HCT116 (cell line): ENCODE measurements around the gene GALNT2. TPM values are rescaled to one million over a fixed set of nuclear protein-coding genes. Genes with fewer than 3 reads are reported as not detected.

ENCODE experiments used
- ATAC-seq: fragments of 200-7000 bp; cut with Tn5 transposase; 2 replicates; pipeline ENCODE4 v1.9.1; 2020; ENCODE audit warnings: mild to moderate bottlenecking, moderate library complexity
- BruUV-seq: library from RNA; stranded (reverse); fragments of 400-500 nt; replicated peaks from 2 replicates; lab custom pipeline; 2021; lab: Mats Ljungman, UMichigan
- CTCF ChIA-PET: fragments of 300-600 bp; sonication (Branson Sonifier 250); formaldehyde crosslinking; loops from one replicate; lab custom pipeline; 2021; ENCODE audit warnings: antibody characterized with exemption; lab: Charles Lee
- POLR2A ChIA-PET: fragments of 300-600, 350-600 bp; sonication (Branson Sonifier 250); formaldehyde crosslinking; loops from one replicate; lab custom pipeline; 2021; ENCODE audit warnings: antibody characterized with exemption; lab: Charles Lee
- RAD21 ChIA-PET, 2 experiments: fragments of 300-600 bp; sonication (Branson Sonifier 250); formaldehyde crosslinking; loops; one replicate each; lab custom pipeline; 2023; ENCODE audit warnings: low total read pairs in 2 of 2; ENCODE audit not compliant: uncharacterized antibody in 2 of 2, unreplicated experiment in 2 of 2, low non-redundant PET in 1 of 2; lab: Charles Lee
- DNase-seq: peaks from one replicate; pipeline ENCODE4 v3.0.0-alpha.2; 2010; ENCODE audit warnings: low read depth, low spot score
- H2AFZ ChIP-seq: fragments of 200-600 bp; shearing (Covaris generic), sonication (generic); 2 replicates; pipeline ENCODE4 v1.6.1; 2017; ENCODE audit warnings: low read depth, mixed run types, mixed read lengths, antibody characterized with exemption, low read length; ENCODE audit not compliant: poor library complexity, severe bottlenecking
- H3K27ac ChIP-seq: 2 replicates; pipeline ENCODE4 v1.5.1; 2012; ENCODE audit warnings: low read depth, low read length
- H3K27me3 ChIP-seq: fragments of 200-600 bp; sonication (generic); 2 replicates; pipeline ENCODE4 v1.6.1; 2016; ENCODE audit warnings: mixed run types, low read length, mixed read lengths; ENCODE audit not compliant: insufficient read depth
- H3K36me3 ChIP-seq, 2 experiments: fragments of 200-500 bp in 1 of 2; fragments of 200-600 bp in 1 of 2; sonication (Bioruptor generic) in 1 of 2; sonication (generic) in 1 of 2; 2 replicates each; pipeline versions ENCODE4 v1.5.1 to v1.6.1; 2014 to 2016; ENCODE audit warnings: low read length in 2 of 2, inconsistent platforms in 1 of 2, mixed read lengths in 1 of 2, mixed run types in 1 of 2; ENCODE audit not compliant: insufficient read depth in 2 of 2, control insufficient read depth in 1 of 2
- H3K4me1 ChIP-seq, 2 experiments: fragments of 200-600 bp in 1 of 2; sonication (generic) in 1 of 2; 2 replicates each; pipeline versions ENCODE4 v1.5.1 to v1.6.1; 2012 to 2017; ENCODE audit warnings: low read length in 2 of 2, inconsistent platforms in 1 of 2, mild to moderate bottlenecking in 1 of 2, mixed read lengths in 1 of 2, mixed run types in 1 of 2, moderate library complexity in 1 of 2; ENCODE audit not compliant: insufficient read depth in 2 of 2, control insufficient read depth in 1 of 2
- H3K4me2 ChIP-seq: fragments of 200-600 bp; sonication (generic); 2 replicates; pipeline ENCODE4 v1.6.1; 2017; ENCODE audit warnings: mixed run types, low read length, mixed read lengths
- H3K4me3 ChIP-seq, 2 experiments: fragments of 200-600 bp in 1 of 2; sonication (generic) in 1 of 2; replicated peaks in 1 of 2; 2 replicates each; pipeline ENCODE4 v1.5.1; 2011 to 2016; ENCODE audit warnings: low read length in 2 of 2, control low read depth in 1 of 2, low read depth in 1 of 2, mild to moderate bottlenecking in 1 of 2, mixed read lengths in 1 of 2, mixed run types in 1 of 2
- H3K79me2 ChIP-seq: fragments of 200-600 bp; sonication (generic); 2 replicates; pipeline ENCODE4 v1.6.1; 2017; ENCODE audit warnings: mild to moderate bottlenecking, mixed run types, low read length, moderate library complexity, mixed read lengths; ENCODE audit not compliant: insufficient read depth
- H3K9ac ChIP-seq: fragments of 200-600 bp; sonication (generic); 2 replicates; pipeline ENCODE4 v1.6.1; 2016; ENCODE audit warnings: low read length, mixed read lengths
- H3K9me2 ChIP-seq: fragments of 200-600 bp; sonication (generic), shearing (Covaris generic); 2 replicates; pipeline ENCODE4 v1.6.1; 2017; ENCODE audit warnings: mixed run types, mild to moderate bottlenecking, moderate library complexity; ENCODE audit not compliant: insufficient read depth
- H3K9me3 ChIP-seq, 2 experiments: fragments of 200-500 bp in 1 of 2; fragments of 200-600 bp in 1 of 2; sonication (Bioruptor generic) in 1 of 2; sonication (generic) in 1 of 2; 2 replicates each; pipeline ENCODE4 v1.6.1; 2014 to 2017; ENCODE audit warnings: low read length in 2 of 2, mixed read lengths in 2 of 2, inconsistent platforms in 1 of 2, low read depth in 1 of 2, mild to moderate bottlenecking in 1 of 2, mixed run types in 1 of 2, moderate library complexity in 1 of 2; ENCODE audit not compliant: control insufficient read depth in 1 of 2, insufficient read depth in 1 of 2
- H4K20me1 ChIP-seq: fragments of 200-600 bp; sonication (generic), shearing (Covaris generic); 2 replicates; pipeline ENCODE4 v1.6.1; 2017; ENCODE audit warnings: mixed run types, mild to moderate bottlenecking, moderate library complexity; ENCODE audit not compliant: insufficient read depth
- CEBPB ChIP-seq: IDR thresholded peaks from 2 replicates; pipeline ENCODE4 v1.6.1; 2012; ENCODE audit warnings: low read depth
- EGR1 ChIP-seq: IDR thresholded peaks from 2 replicates; pipeline ENCODE4 v1.6.1; 2012; ENCODE audit warnings: low read depth
- ELF1 ChIP-seq: IDR thresholded peaks from 2 replicates; pipeline ENCODE4 v1.6.1; 2012; ENCODE audit warnings: low read depth, borderline replicate concordance
- EZH2phosphoT487 ChIP-seq: fragments of 200-600 bp; IDR thresholded peaks from 2 replicates; pipeline ENCODE4 v1.6.1; 2018; ENCODE audit warnings: antibody characterized with exemption, borderline replicate concordance
- FOSL1 ChIP-seq: IDR thresholded peaks from 2 replicates; pipeline ENCODE4 v1.6.1; 2012; ENCODE audit warnings: low read depth
- JUND ChIP-seq: IDR thresholded peaks from 2 replicates; pipeline ENCODE4 v1.6.1; 2012
- POLR2A ChIP-seq: IDR thresholded peaks from 2 replicates; pipeline ENCODE4 v1.7.0; 2011; ENCODE audit warnings: borderline replicate concordance; ENCODE audit not compliant: insufficient read depth, insufficient read length; ENCODE audit errors: extremely low read depth
- SIN3A ChIP-seq: IDR thresholded peaks from 2 replicates; pipeline ENCODE4 v1.6.1; 2012; ENCODE audit warnings: low read depth
- SP1 ChIP-seq: IDR thresholded peaks from 2 replicates; pipeline ENCODE4 v1.6.1; 2012; ENCODE audit warnings: low read depth
- TCF7L2 ChIP-seq: IDR thresholded peaks from 2 replicates; pipeline ENCODE4 v1.7.0; 2011; ENCODE audit warnings: borderline replicate concordance, inconsistent platforms; ENCODE audit not compliant: insufficient read depth, insufficient read length; ENCODE audit errors: extremely low read depth
- ZFX ChIP-seq: fragments of 450-650 bp; IDR thresholded peaks from 2 replicates; pipeline ENCODE4 v1.6.1; 2017
- ZNF274 ChIP-seq: fragments of 200-500 bp; sonication (Bioruptor generic); IDR thresholded peaks from 2 replicates; pipeline ENCODE4 v1.6.1; 2014; ENCODE audit warnings: mild to moderate bottlenecking, low read depth, low read length, inconsistent platforms
- intact Hi-C: fragments of 100-400 bp; cut with micrococcal nuclease; formaldehyde crosslinking; loops from 2 replicates; pipeline ENCODE4 v1.10.0; 2022
- total RNA-seq: library from RNA; stranded (reverse); gene quantifications from one replicate; pipeline ENCODE4 v1.2.1, GENCODE V29; 2021; ENCODE audit not compliant: unreplicated experiment
- TF ChIP-seq, protein P1 (sequence below): IDR thresholded peaks from 2 replicates; pipeline ENCODE4 v1.6.1; 2012
- TF ChIP-seq, protein P2 (sequence below): IDR thresholded peaks from 2 replicates; pipeline ENCODE4 v1.6.1; 2012; ENCODE audit warnings: low read depth
- TF ChIP-seq, protein P3 (sequence below), 3 experiments: fragments of 200-600 bp in 1 of 3; sonication (generic) in 1 of 3; IDR thresholded peaks in 2 of 3; conservative IDR thresholded peaks in 1 of 3; 2 replicates each; pipeline ENCODE4 v1.5.1; 2012 to 2017; ENCODE audit warnings: low read depth in 2 of 3, low read length in 2 of 3, antibody characterized with exemption in 1 of 3, borderline replicate concordance in 1 of 3, control low read depth in 1 of 3, mild to moderate bottlenecking in 1 of 3, mixed read lengths in 1 of 3, mixed run types in 1 of 3, moderate library complexity in 1 of 3; ENCODE audit not compliant: insufficient read depth in 1 of 3

Gene GALNT2
- total RNA-seq, 1 experiment from 2014 or later = 40.8 TPM

DNA sequence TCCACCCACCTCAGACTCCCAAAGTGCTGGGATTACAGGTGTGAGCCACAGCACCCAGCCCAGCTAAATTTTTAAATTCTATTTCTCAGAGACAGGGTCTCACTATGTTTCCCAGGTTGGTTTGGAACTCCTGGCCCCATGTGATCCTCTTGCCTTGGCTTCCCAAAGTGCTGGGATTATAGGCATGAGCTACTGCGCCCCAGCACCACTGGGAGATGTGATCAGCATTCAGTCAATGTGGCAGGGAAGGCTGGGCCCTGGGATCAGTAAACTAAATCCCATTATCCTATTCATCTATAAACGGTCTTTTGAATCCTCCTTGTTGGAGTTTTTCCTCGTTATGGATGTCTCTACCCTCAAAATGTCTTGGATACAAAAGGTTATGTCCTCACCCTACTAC is 245.6 kb downstream of the GALNT2 start:
- TF ChIP-seq JUND = no peak
- TF ChIP-seq EGR1 = no peak
- TF ChIP-seq FOSL1 = no peak
- TF ChIP-seq ELF1 = no peak
- no peak for TF ChIP-seq TCF7L2
- no peak for TF ChIP-seq ZFX
- TF ChIP-seq CEBPB = no peak
- no peak for TF ChIP-seq SIN3A
- TF ChIP-seq ZNF274 = no peak
- TF ChIP-seq, protein P1, sequence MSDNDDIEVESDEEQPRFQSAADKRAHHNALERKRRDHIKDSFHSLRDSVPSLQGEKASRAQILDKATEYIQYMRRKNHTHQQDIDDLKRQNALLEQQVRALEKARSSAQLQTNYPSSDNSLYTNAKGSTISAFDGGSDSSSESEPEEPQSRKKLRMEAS = no peak

DNA sequence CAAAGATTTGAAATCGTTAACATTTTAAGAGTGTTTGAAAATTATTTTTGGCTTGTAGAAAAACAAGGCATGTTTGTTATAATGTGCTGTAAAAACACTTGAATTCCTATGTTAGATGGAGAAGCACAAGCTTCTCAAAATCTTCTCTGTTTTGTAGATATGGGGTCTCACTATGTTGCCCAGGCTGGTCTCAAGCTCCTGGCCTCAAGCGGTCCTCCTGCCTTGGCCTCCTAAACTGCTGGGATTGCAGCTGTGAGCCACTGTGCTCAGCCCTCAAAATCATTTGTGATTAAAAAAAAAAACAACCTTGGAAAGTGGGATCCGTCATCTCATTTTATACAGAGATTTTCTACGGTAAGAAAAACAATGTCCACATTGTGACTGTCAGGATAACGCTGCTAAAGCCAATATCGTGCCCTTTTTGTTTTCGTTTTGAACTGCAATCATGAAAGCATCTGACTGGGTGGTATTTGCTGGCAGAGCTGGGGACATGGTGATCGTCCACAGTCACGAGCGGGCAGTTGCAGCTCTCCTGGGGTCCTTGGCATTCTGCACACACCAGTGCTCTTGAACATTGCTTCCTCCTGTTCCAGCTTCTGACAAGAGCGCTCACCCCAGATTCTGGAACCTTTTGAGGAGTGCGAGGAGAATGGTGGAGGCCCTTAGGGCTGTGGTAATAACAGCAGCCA is 246.6 kb downstream of the GALNT2 start:
- CTCF ChIA-PET = no interaction called here
- TF ChIP-seq JUND (no peak), SP1 (no peak), POLR2A (no peak), EZH2phosphoT487 (no peak), ELF1 (no peak), EGR1 (no peak)
- TF ChIP-seq, protein P2, sequence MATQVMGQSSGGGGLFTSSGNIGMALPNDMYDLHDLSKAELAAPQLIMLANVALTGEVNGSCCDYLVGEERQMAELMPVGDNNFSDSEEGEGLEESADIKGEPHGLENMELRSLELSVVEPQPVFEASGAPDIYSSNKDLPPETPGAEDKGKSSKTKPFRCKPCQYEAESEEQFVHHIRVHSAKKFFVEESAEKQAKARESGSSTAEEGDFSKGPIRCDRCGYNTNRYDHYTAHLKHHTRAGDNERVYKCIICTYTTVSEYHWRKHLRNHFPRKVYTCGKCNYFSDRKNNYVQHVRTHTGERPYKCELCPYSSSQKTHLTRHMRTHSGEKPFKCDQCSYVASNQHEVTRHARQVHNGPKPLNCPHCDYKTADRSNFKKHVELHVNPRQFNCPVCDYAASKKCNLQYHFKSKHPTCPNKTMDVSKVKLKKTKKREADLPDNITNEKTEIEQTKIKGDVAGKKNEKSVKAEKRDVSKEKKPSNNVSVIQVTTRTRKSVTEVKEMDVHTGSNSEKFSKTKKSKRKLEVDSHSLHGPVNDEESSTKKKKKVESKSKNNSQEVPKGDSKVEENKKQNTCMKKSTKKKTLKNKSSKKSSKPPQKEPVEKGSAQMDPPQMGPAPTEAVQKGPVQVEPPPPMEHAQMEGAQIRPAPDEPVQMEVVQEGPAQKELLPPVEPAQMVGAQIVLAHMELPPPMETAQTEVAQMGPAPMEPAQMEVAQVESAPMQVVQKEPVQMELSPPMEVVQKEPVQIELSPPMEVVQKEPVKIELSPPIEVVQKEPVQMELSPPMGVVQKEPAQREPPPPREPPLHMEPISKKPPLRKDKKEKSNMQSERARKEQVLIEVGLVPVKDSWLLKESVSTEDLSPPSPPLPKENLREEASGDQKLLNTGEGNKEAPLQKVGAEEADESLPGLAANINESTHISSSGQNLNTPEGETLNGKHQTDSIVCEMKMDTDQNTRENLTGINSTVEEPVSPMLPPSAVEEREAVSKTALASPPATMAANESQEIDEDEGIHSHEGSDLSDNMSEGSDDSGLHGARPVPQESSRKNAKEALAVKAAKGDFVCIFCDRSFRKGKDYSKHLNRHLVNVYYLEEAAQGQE = no peak
- TF ChIP-seq, protein P3, sequence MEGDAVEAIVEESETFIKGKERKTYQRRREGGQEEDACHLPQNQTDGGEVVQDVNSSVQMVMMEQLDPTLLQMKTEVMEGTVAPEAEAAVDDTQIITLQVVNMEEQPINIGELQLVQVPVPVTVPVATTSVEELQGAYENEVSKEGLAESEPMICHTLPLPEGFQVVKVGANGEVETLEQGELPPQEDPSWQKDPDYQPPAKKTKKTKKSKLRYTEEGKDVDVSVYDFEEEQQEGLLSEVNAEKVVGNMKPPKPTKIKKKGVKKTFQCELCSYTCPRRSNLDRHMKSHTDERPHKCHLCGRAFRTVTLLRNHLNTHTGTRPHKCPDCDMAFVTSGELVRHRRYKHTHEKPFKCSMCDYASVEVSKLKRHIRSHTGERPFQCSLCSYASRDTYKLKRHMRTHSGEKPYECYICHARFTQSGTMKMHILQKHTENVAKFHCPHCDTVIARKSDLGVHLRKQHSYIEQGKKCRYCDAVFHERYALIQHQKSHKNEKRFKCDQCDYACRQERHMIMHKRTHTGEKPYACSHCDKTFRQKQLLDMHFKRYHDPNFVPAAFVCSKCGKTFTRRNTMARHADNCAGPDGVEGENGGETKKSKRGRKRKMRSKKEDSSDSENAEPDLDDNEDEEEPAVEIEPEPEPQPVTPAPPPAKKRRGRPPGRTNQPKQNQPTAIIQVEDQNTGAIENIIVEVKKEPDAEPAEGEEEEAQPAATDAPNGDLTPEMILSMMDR (IDR thresholded peaks at IDR 0.05 in 2 of 3, conservative IDR thresholded peaks at IDR 0.05 in 1 of 3; ENCODE audit: borderline replicate concordance in 1 of 3, insufficient read depth in 1 of 3, low read depth in 2 of 3, low read length in 2 of 3) = no peak

More for the DNA sequence above, 245.6 kb downstream of the GALNT2 start:
- intact Hi-C loops = loop anchor here (5.0 kb wide), 2 partner anchors 465 to 755 kb away; partner anchors contain the start of gene ABCB10
- no peak overlapping the region for H3K9ac ChIP-seq
- H3K27me3 ChIP-seq = 0 out of 2 replicates have a peak, but pooled peaks cover 7% of the 10 kb centered on the region
- no peaks in the 10 kb centered on the region for H3K9me3 ChIP-seq
- H3K4me2 ChIP-seq = no peak overlapping the region
- ChIA-PET RAD21 (no interaction called here), POLR2A (no interaction called here), CTCF (no interaction called here)
- H3K4me3 ChIP-seq = no peak overlapping the region
- H3K9me2 ChIP-seq = no peaks in the 10 kb centered on the region
- no TSS peak for BruUV-seq
- H3K79me2 ChIP-seq = no peaks in the 10 kb centered on the region
- H2AFZ ChIP-seq = no peak overlapping the region
- ATAC-seq = no peak
- H3K36me3 ChIP-seq = no peaks in the 10 kb centered on the region
- H3K27ac ChIP-seq = no peak overlapping the region
- peaks cover 3 to 9% of the 10 kb centered on the region in 2 experiments; a peak in 3 of 4 replicates for H3K4me1 ChIP-seq
- H4K20me1 ChIP-seq = no peaks in the 10 kb centered on the region
- DNase-seq = no peak

More for the DNA sequence above, 246.6 kb downstream of the GALNT2 start:
- Histone ChIP-seq H3K4me1 (peaks cover 0 to under 1% of the 10 kb centered on the region in 2 experiments; a peak in 3 of 4 replicates), H3K27ac (no peak overlapping the region), H3K4me3 (no peak overlapping the region), H3K9ac (no peak overlapping the region), H3K79me2 (no peaks in the 10 kb centered on the region), H2AFZ (no peak overlapping the region), H3K27me3 (0 out of 2 replicates have a peak, but pooled peaks cover 7% of the 10 kb centered on the region), H4K20me1 (no peaks in the 10 kb centered on the region), H3K9me2 (no peaks in the 10 kb centered on the region), H3K4me2 (no peak overlapping the region), H3K36me3 (no peaks in the 10 kb centered on the region), H3K9me3 (no peaks in the 10 kb centered on the region)
- no TSS peak for BruUV-seq
- ATAC-seq (no peak), DNase-seq (no peak)
- POLR2A ChIA-PET = no interaction called here
- intact Hi-C loops = loop anchor here (5.0 kb wide), 2 partner anchors 466 to 756 kb away; partner anchors contain the start of gene ABCB10
- RAD21 ChIA-PET = interaction anchor here in 1 of 2 experiments (0.6 kb wide), 1 partner anchor 651 kb away, joined by 3 read pairs; no protein-coding TSS in a partner anchor
